PFSK-1 (cell line): ENCODE measurements around the gene SCFD1. TPM values are rescaled to one million over a fixed set of nuclear protein-coding genes. Genes with fewer than 3 reads are reported as not detected.

Source experiments
- FOXP2 ChIP-seq: optimal IDR thresholded peaks from 2 replicates; pipeline ENCODE3; 2011; ENCODE audit warnings: borderline replicate concordance, control low read depth, inconsistent platforms; ENCODE audit not compliant: insufficient read depth; ENCODE audit errors: extremely low read length, extremely low read depth
- POLR2AphosphoS5 ChIP-seq: IDR thresholded peaks from 2 replicates; pipeline ENCODE4 v1.6.1; 2012; ENCODE audit warnings: low read depth, mild to moderate bottlenecking, control low read depth, low read length, moderate library complexity
- SIN3A ChIP-seq: IDR thresholded peaks from 2 replicates; pipeline ENCODE4 v1.6.1; 2012; ENCODE audit warnings: mild to moderate bottlenecking, low read length, moderate library complexity, borderline replicate concordance; ENCODE audit not compliant: insufficient read depth
- TAF1 ChIP-seq: IDR thresholded peaks from 2 replicates; pipeline ENCODE4 v1.6.1; 2012; ENCODE audit warnings: low read length, control low read depth, borderline replicate concordance; ENCODE audit not compliant: insufficient read depth
- polyA plus RNA-seq: library from polyadenylated mRNA; unstranded; fragments of >200 nt; gene quantifications from one replicate; pipeline ENCODE4 v1.2.1, GENCODE V29; 2012; ENCODE audit warnings: low read depth, missing spikeins; ENCODE audit not compliant: insufficient read length
- TF ChIP-seq, protein P1 (sequence below), 2 experiments: IDR thresholded peaks; 2 replicates each; pipeline versions ENCODE4 v1.6.1 to v1.8.0; 2011 to 2012; ENCODE audit warnings: low read depth in 2 of 2, low read length in 2 of 2, control low read depth in 1 of 2, inconsistent platforms in 1 of 2, mild to moderate bottlenecking in 1 of 2, moderate library complexity in 1 of 2; ENCODE audit not compliant: insufficient read depth in 1 of 2

The SCFD1 gene, protein sequence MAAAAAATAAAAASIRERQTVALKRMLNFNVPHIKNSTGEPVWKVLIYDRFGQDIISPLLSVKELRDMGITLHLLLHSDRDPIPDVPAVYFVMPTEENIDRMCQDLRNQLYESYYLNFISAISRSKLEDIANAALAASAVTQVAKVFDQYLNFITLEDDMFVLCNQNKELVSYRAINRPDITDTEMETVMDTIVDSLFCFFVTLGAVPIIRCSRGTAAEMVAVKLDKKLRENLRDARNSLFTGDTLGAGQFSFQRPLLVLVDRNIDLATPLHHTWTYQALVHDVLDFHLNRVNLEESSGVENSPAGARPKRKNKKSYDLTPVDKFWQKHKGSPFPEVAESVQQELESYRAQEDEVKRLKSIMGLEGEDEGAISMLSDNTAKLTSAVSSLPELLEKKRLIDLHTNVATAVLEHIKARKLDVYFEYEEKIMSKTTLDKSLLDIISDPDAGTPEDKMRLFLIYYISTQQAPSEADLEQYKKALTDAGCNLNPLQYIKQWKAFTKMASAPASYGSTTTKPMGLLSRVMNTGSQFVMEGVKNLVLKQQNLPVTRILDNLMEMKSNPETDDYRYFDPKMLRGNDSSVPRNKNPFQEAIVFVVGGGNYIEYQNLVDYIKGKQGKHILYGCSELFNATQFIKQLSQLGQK
- 19.3 TPM for polyA plus RNA-seq

DNA sequence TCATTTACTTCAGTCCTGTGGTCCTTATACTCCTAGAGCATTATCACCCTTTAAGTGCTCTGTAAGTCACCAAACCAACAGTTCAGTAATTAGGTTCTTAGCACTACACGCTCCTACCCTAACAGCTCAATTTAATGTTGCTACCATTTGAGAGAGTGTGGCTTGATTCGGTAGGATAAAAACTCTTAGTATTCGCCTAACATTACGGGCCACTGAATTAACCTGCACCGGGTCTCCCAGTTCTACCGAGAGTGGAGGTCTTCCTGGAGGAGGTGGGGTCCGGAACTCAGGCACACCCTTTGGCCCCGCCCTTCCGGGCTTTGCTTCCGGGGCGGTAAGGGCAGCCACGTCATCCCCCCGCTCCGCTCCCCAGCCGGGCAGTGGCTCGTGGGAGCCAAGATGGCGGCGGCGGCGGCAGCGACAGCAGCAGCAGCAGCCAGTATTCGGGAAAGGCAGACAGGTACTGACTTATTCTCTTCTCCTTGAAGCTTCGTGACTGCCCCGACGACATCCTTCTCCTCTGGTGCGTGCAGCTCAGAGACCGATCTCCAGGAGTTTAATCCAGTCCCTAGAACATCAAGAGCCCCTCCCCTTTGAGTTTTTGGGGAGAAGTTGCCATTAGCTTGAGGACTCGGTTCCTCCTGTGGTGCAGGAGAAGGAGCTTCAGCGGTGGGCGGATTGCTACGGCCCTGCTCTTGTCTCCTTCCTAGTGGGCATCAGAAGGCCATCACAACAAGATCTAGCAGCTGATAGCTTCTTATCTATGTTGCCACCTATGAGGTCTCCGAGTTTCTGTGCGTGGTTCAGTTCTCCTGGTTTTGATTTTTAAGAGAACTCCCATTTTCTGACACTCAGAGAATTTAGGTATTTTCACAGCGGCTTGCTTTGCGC lies at the start of gene SCFD1:
SCFD1 (plus strand) TSS at position 380 of the 891 bp plus-strand sequence; CDS start at position 400, 20 bp downstream.
- TF ChIP-seq, protein P1, sequence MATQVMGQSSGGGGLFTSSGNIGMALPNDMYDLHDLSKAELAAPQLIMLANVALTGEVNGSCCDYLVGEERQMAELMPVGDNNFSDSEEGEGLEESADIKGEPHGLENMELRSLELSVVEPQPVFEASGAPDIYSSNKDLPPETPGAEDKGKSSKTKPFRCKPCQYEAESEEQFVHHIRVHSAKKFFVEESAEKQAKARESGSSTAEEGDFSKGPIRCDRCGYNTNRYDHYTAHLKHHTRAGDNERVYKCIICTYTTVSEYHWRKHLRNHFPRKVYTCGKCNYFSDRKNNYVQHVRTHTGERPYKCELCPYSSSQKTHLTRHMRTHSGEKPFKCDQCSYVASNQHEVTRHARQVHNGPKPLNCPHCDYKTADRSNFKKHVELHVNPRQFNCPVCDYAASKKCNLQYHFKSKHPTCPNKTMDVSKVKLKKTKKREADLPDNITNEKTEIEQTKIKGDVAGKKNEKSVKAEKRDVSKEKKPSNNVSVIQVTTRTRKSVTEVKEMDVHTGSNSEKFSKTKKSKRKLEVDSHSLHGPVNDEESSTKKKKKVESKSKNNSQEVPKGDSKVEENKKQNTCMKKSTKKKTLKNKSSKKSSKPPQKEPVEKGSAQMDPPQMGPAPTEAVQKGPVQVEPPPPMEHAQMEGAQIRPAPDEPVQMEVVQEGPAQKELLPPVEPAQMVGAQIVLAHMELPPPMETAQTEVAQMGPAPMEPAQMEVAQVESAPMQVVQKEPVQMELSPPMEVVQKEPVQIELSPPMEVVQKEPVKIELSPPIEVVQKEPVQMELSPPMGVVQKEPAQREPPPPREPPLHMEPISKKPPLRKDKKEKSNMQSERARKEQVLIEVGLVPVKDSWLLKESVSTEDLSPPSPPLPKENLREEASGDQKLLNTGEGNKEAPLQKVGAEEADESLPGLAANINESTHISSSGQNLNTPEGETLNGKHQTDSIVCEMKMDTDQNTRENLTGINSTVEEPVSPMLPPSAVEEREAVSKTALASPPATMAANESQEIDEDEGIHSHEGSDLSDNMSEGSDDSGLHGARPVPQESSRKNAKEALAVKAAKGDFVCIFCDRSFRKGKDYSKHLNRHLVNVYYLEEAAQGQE (IDR thresholded peaks at IDR 0.05; ENCODE audit: insufficient read depth in 1 of 2, low read depth in 2 of 2, low read length in 2 of 2): no peak
- TF ChIP-seq FOXP2 (peak; percentile 48), TAF1 (peak; percentile 79; the same call in 1 of the 2 replicates), SIN3A (peak; percentile 64; the same call in 1 of the 2 replicates), POLR2AphosphoS5 (peak; percentile 89)

DNA sequence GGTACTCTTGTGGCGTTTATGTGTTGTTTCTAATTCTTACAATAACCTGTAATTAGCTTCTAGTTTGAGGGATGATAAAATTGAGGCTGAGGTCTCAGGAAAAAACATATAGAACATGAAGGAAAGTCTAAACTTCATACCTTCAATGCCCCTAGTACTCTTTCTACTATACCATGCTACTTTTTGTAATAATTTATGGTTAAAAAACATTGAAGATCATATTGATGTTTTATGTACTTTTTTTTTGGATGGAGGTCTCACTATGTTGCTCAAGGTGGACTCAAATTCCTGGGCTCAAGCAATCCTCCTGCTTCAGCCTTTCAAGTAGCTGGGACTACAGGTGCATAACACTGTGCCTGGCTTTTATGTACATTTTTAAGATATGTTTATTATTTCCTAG lies 49.3 kb upstream of the SCFD1 start:
- TF ChIP-seq SIN3A (no peak), TAF1 (no peak), POLR2AphosphoS5 (no peak), FOXP2 (no peak)
- TF ChIP-seq, protein P1 (IDR thresholded peaks at IDR 0.05; ENCODE audit: insufficient read depth in 1 of 2, low read depth in 2 of 2, low read length in 2 of 2): no peak

DNA sequence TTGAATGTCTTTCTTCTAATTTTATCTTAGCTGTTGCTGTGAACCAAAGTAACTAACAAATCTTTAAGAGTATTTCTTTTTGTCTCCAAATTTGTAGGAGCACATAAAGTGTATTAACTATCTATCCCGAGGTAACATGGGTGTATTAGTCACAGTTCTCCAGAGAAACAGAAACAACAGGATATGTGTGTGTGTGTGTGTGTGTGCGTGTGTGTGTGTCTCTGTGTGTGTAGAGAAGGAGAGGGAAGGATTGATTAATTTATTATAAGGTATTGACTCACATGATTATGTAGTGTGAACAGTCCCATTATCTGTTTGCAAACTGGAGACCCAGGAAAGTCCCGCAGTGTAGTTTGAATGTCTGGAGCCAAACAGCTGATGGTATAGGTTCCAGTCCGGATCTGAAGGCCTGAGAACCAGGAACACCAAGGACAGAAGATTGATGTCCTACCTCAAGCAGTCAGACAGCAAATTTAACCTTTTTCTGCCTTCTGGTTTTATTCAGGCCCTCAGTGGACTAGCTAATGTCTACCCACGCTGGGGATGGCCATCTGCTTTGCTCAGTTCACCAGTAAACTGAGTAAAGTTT lies 48.8 kb upstream of the SCFD1 start:
- no peak for TF ChIP-seq TAF1

DNA sequence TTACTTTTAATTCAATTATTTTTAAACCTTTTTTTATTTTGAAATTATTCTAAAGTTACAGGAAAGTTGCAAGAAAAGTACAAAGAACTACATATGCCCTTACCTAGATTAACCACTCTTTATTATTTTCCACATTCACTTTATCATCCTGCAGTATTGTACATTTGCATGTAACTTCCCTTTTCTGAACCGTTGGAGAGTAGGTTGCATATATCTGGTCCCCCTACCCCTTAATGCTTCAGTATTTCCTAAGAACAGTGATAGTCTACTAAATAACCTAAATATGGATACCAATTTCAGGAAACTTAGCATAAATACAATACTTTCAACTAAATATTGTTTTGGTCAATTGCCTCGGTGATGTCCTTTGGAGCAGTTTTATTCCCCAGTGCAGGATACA lies 48.2 kb upstream of the SCFD1 start:
- TF ChIP-seq, protein P1 (IDR thresholded peaks at IDR 0.05; ENCODE audit: insufficient read depth in 1 of 2, low read depth in 2 of 2, low read length in 2 of 2): no peak
- TF ChIP-seq TAF1 (no peak), FOXP2 (no peak), SIN3A (no peak), POLR2AphosphoS5 (no peak)
